HG03280 (cell line): Measurements from ENCODE around the gene ADGRG2.

ENCODE experiments used
- ATAC-seq: cut with Tn5 transposase; IDR thresholded peaks from one replicate; pipeline ENCODE4 v1.9.1; 2021; ENCODE audit warnings: mild to moderate bottlenecking, moderate library complexity; ENCODE audit not compliant: unreplicated experiment

ADGRG2 gene

DNA sequence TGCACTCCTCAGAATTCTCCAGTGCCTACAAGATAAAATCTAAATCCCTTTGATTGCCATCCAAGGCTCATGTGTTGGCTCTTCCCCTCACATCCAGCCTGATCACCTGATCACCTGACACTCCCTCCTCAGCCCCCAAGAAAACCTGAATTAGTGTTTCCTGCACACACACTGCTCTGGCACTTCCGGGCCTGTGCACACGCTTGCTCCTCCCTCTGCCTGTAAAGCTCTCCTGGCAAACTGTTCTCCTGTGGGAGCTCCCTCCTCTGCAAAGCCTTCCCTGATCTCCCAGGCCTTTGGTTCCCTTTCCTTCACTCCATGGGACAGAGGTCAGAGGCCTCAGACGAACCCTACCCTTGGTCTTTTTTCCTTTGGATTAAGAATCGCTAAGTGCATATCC, 158.2 kb downstream of the ADGRG2 start:
- ATAC-seq: no peak

DNA sequence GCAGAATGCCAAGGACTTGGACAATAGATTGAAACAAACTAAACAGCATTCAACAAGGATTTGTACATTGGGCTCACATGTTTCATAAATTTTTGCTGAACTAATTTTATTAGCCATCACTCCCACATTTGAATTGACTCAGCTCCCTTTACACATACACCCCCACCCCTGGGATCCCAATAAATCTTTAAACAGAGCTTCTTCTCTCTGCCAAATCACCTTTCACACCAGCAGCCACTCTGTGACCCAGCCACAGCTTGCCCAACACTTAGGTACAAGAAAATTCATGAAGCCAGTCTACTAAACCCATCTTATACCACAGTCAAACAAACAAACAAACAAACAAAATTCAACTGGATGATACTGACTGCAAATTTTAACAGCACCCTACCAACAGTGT, 159.9 kb downstream of the ADGRG2 start:
- no peak for ATAC-seq

DNA sequence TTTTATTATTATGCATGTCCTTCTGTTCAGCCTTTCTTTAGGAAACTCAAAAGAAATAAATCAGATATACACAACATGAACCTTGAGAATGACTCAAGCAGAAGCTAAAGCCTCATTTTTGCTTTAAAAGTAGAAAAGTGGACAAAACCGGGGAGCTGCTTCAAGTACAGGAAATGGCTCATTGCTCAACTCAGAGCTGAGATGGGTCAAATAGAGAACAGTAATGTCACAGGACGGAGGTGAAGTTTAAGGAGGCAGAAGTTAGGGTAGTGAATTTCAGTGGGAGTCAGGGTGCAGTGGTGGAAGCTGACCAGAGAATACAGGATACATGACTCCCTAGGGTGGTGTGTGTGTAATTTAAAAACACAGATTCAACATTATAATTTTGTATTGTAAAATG, 160.6 kb downstream of the ADGRG2 start:
- no peak for ATAC-seq

GRCh38 chrX:18956303-18957032, 165.8 kb downstream of the ADGRG2 start:
- no peak for ATAC-seq

DNA sequence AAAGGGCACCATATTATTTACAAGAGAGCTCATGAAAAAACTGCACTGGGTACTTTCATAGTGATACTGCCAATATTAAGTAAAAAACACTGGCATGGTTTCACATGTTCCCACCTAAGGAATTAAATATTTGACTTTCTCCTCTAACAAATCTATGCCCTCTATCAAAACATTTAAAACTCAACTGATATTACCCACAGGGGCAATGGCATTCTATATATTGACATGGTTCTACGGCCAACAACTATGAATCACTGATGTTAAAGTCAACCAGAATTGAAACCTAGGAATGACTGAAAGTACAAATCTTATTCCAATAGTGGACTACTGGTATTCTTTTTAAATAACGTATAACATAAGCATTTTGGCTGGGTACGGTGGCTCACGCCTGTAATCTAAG, 166.6 kb downstream of the ADGRG2 start:
- ATAC-seq: no peak

DNA sequence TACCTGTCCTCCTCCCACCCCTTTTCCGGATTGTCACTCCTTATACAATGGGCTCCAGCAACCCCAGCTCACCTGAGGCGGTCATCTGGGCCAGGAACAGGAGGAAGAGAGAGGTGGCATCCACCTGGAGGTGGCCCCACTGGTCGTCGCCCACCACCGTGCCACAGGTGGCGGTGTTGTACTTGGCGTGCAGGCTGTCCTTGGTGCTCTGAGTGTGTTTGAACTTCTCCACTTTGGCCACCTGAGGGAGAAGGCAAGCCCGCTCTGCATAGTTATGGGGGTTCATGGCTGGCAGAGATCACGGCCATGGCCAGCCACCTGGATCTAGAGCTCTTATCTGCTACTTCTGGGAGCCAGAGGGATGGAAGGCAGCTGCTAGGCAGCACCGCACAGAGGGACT, 171.2 kb downstream of the ADGRG2 start:
- no peak for ATAC-seq

DNA sequence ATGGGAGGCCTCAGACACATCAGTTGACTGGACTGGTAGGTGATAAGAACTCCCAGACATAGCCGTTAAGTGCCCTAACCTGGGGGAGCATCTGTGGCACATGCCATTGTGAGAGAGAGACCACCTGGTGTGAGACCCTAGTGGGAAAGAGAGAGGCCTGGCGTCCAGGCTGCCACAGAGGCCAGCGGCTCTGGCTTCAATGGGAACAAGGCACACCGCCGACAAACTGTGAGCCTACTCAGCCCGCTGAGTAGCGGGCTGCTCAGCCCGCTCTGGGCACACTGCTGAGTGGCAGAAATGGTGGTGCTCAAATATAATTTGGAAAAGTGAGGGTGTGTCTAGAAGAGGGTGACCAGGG, 172.3 kb downstream of the ADGRG2 start:
- no peak for ATAC-seq

DNA sequence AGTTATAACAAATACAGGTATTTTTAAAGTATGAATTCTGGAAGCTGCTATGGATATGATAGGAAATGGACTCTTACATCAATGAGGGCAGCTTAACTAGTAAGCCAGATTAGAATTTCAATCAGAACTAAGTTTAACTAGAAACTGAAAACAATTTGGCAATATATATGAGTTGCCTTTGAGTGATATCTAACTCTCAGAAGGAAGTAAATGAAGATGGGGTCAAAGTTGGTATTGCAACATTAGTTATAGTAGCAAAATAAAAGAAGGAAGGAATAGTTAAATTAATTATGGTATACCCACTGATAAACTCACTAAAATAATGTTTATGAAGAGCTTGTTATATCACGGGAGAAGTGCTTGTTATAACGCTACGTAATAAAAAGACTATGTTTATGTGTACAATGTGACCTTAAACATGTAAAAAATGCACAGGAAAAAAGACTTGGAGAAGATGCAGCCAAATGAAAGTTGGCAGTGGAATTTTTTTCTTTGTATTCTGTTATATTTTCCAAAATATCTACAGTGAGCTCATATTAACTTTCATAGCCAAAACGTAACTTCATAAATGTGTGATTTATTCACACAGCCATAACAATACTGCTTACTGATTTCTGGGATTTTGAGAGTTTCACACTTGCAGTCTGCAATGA, 172.9 kb downstream of the ADGRG2 start:
- no peak for ATAC-seq

DNA sequence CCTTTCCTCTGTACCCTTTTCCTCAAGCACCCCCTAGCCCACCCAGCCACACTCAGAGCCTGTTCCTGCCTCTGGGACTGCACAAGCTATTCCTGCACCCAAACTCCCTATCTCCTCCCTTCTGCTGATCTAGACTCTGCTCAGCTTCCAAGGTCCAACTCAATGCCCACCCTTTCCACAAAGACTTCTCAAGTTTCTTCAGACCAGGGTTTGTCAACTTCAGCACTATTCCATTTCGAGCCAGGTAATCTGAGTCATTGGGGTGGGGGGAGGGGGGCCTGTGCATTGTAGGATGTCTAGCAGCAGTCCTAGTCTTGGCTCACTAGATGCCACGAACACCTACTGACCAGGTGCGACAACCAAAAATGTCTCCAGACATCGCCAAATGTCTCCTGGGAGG, 175.7 kb downstream of the ADGRG2 start:
- no peak for ATAC-seq

DNA sequence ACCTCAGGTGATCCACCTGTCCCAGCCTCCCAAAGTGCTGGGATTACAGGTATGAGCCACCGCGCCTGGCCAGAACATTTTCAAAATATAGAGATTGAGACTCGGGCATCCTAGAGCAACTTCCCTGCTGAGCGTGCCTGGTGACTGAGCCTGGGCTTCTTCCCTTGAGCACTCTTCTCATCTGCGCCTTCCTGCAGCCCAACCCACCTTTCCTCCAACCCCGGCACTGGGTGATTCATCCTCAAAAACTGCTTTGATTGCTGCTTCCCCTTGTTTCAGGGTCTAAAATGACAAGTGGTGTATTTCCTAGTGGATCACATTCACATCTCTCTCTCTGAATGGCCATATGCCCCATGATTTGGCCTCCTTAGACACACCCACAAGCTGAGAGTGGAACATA, 176.1 kb downstream of the ADGRG2 start:
- ATAC-seq: no peak

DNA sequence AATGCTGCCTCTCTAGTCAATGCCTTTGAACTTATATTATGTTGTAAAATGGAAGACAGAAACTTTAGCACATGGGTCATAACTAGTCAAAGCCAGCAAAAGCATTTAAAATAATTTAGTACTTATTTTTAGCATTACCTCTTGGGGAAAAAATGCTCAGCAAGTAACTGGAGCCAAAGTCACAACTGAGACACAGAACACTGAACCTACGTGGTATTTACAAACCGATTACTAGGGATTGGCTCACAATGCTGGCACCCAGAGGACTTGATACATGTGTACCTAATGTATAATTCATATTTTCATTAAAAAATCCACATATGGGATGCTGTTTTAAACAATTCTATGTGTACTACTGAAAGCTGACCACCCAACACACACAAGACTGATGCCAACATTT, 176.8 kb downstream of the ADGRG2 start:
- no peak for ATAC-seq

- ATAC-seq: no peak
Observed at GRCh38 chrX:18944482-18944881, 177.8 kb downstream of the ADGRG2 start.

DNA sequence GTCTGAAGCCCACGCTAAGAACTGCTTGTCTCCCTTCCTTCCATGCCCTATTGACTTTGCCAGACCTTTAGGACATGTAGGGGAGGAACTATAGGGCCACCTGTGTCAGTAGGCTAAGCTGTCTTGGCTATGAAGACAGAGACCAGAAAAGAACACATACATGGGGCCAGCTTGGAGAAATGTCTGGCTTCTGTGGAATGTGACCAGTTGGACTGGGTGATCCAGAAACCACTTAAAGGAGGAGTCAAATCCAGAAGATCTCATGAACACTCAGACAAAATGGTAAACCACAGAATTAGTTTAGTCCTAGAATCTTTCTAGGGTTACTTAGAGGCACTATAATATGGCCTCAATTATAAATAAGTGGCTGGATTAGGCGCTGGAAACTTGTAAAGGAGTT, 180.4 kb downstream of the ADGRG2 start:
- ATAC-seq: no peak
